Smooth muscle cell (in vitro differentiated cells): ENCODE data around the gene DNAAF1. TPM values are rescaled to one million over a fixed set of nuclear protein-coding genes. Genes with fewer than 3 reads are reported as not detected.
A peak's percentile ranks its signal among the peaks of the same experiment; 100 is the strongest.

Experiments
- DNase-seq: peaks from one replicate; lab custom pipeline; 2025; ENCODE audit not compliant: unreplicated experiment; lab: John Stamatoyannopoulos, UW
- H2AFZ ChIP-seq: fragments of 200-600 bp; sonication (generic); 2 replicates; pipeline ENCODE4 v1.6.0; 2016; ENCODE audit warnings: antibody characterized with exemption, low read depth, mild to moderate bottlenecking
- H3F3A ChIP-seq: fragments of 200-600 bp; sonication (generic); 2 replicates; pipeline ENCODE4 v1.6.0; 2017; ENCODE audit warnings: antibody characterized with exemption, low read depth
- H3K27ac ChIP-seq: fragments of 200-600 bp; sonication (generic); 2 replicates; pipeline ENCODE4 v1.5.1; 2016; ENCODE audit warnings: low read depth, mild to moderate bottlenecking
- H3K27me3 ChIP-seq: fragments of 200-600 bp; sonication (generic); 2 replicates; pipeline ENCODE4 v1.6.1; 2016; ENCODE audit warnings: low read depth, mild to moderate bottlenecking
- H3K36me3 ChIP-seq: fragments of 200-600 bp; sonication (generic); 2 replicates; pipeline ENCODE4 v1.5.1; 2016; ENCODE audit warnings: low read depth
- H3K4me1 ChIP-seq: fragments of 200-600 bp; sonication (generic); 2 replicates; pipeline ENCODE4 v1.5.1; 2016; ENCODE audit warnings: low read depth
- H3K4me2 ChIP-seq: fragments of 200-600 bp; sonication (generic); 2 replicates; pipeline ENCODE4 v1.6.0; 2016; ENCODE audit warnings: mild to moderate bottlenecking
- H3K4me3 ChIP-seq: fragments of 200-600 bp; sonication (generic); 2 replicates; pipeline ENCODE4 v1.5.1; 2016; ENCODE audit warnings: mild to moderate bottlenecking
- H3K79me2 ChIP-seq: fragments of 200-600 bp; sonication (generic); 2 replicates; pipeline ENCODE4 v1.6.0; 2016; ENCODE audit warnings: low read depth, mild to moderate bottlenecking
- H3K9ac ChIP-seq: fragments of 200-600 bp; sonication (generic); 2 replicates; pipeline ENCODE4 v1.6.0; 2016; ENCODE audit warnings: low read depth
- H3K9me3 ChIP-seq: fragments of 200-600 bp; sonication (generic); replicated peaks from 2 replicates; pipeline ENCODE4 v1.5.1; 2016; ENCODE audit warnings: low read depth
- H4K20me1 ChIP-seq: fragments of 200-600 bp; sonication (generic); 2 replicates; pipeline ENCODE4 v1.6.0; 2016; ENCODE audit warnings: low read depth
- CTCF ChIP-seq: fragments of 200-600 bp; sonication (generic); IDR thresholded peaks from 2 replicates; pipeline ENCODE4 v1.5.1; 2017; ENCODE audit warnings: borderline replicate concordance, mild to moderate bottlenecking, antibody characterized with exemption; ENCODE audit not compliant: insufficient read depth, poor library complexity, severe bottlenecking
- WGBS: methylation state at CpG from one replicate; pipeline ENCODE4 v1.1.7; 2016; ENCODE audit warnings: low lambda C conversion rate; 5-methylcytosine and 5-hydroxymethylcytosine counted together
- polyA plus RNA-seq: library from polyadenylated mRNA; unstranded; fragments of >200 nt; fragmentation: Nextera tagmentation; extraction: Ambion mirVana; gene quantifications from 2 replicates; pipeline ENCODE4 v1.2.1, GENCODE V29; 2016
- total RNA-seq: library from RNA; depleted of rRNA; stranded (reverse); fragments of >200 nt; gene quantifications from 2 replicates; pipeline ENCODE4 v1.2.3, GENCODE V29; 2014

Gene DNAAF1
- total and polyA plus RNA-seq, 2 experiments from 2014 or later = 0.09 TPM; not detected in 1

- H3K4me1 ChIP-seq = no peaks in the 10 kb centered on the region
- H3K36me3 ChIP-seq = peaks cover 6% of the 10 kb centered on the region
- TF ChIP-seq CTCF = no peak
- peaks cover 60% of the 10 kb centered on the region for H4K20me1 ChIP-seq
- no peak for DNase-seq
- H3K9ac ChIP-seq = no peak overlapping the region
- H2AFZ ChIP-seq = no peak overlapping the region
- H3K4me2 ChIP-seq = no peak overlapping the region
- no peaks in the 10 kb centered on the region for H3F3A ChIP-seq
- peaks cover 27% of the 10 kb centered on the region for H3K79me2 ChIP-seq
- H3K9me3 ChIP-seq = no peaks in the 10 kb centered on the region
- H3K27me3 ChIP-seq = no peaks in the 10 kb centered on the region
- 94% methylated on average over 7 of the region's 7 CpGs for WGBS
- no peak overlapping the region for H3K4me3 ChIP-seq
- H3K27ac ChIP-seq = peak overlapping the region; percentile 75
Measured at GRCh38 chr16:84098939-84099338, 46.2 kb upstream of the DNAAF1 start.

- WGBS = 83% methylated on average over 5 of the region's 5 CpGs
- Histone ChIP-seq H4K20me1 (peaks cover 91% of the 10 kb centered on the region), H3K27me3 (no peaks in the 10 kb centered on the region)
Measured at GRCh38 chr16:84103678-84104077, 41.4 kb upstream of the DNAAF1 start.

GRCh38 chr16:84104231-84104630, 40.9 kb upstream of the DNAAF1 start:
- peaks cover 92% of the 10 kb centered on the region for H4K20me1 ChIP-seq
- no peaks in the 10 kb centered on the region for H3K4me1 ChIP-seq
- no peak overlapping the region for H3K4me2 ChIP-seq
- peaks cover 72% of the 10 kb centered on the region for H3K79me2 ChIP-seq
- no peak overlapping the region for H3K4me3 ChIP-seq
- no peaks in the 10 kb centered on the region for H3F3A ChIP-seq
- TF ChIP-seq CTCF = no peak
- H2AFZ ChIP-seq = no peak overlapping the region
- no peak overlapping the region for H3K9ac ChIP-seq
- no peak overlapping the region for H3K27ac ChIP-seq
- H3K27me3 ChIP-seq = no peaks in the 10 kb centered on the region
- WGBS = 72% methylated on average over 3 of the region's 3 CpGs
- H3K36me3 ChIP-seq = no peaks in the 10 kb centered on the region
- no peaks in the 10 kb centered on the region for H3K9me3 ChIP-seq
- DNase-seq = no peak

More at GRCh38 chr16:84103678-84104077, 41.4 kb upstream of the DNAAF1 start:
- Histone ChIP-seq H2AFZ (no peak overlapping the region), H3K27ac (no peak overlapping the region), H3K9me3 (no peaks in the 10 kb centered on the region), H3K79me2 (peaks cover 68% of the 10 kb centered on the region), H3K9ac (no peak overlapping the region), H3K4me3 (no peak overlapping the region), H3K36me3 (no peaks in the 10 kb centered on the region), H3K4me1 (no peaks in the 10 kb centered on the region), H3F3A (no peaks in the 10 kb centered on the region), H3K4me2 (no peak overlapping the region)
- DNase-seq = no peak
- TF ChIP-seq CTCF = no peak

- 86% methylated on average over 12 of the region's 12 CpGs for WGBS
- H3F3A ChIP-seq = no peaks in the 10 kb centered on the region
- no peaks in the 10 kb centered on the region for H3K36me3 ChIP-seq
- H3K27me3 ChIP-seq = no peaks in the 10 kb centered on the region
- H3K79me2 ChIP-seq = peaks cover 82% of the 10 kb centered on the region
- H4K20me1 ChIP-seq = peaks cover 95% of the 10 kb centered on the region
- H2AFZ ChIP-seq = no peak overlapping the region
- no peak overlapping the region for H3K9ac ChIP-seq
- H3K4me1 ChIP-seq = no peaks in the 10 kb centered on the region
- H3K4me3 ChIP-seq = no peak overlapping the region
- H3K9me3 ChIP-seq = no peaks in the 10 kb centered on the region
- H3K4me2 ChIP-seq = no peak overlapping the region
- TF ChIP-seq CTCF = no peak
- H3K27ac ChIP-seq = no peak overlapping the region
- no peak for DNase-seq
Measured at GRCh38 chr16:84105301-84105815, 39.8 kb upstream of the DNAAF1 start.
